OCI-M2 (cell line): ENCODE results near the gene RAB40C.
"Not testable (repeated sequence)": the region's sequence is repeated elsewhere in the genome, so short reads cannot be mapped to it uniquely, and the experiment has no call there.

Experiments used
- DNase-seq: peaks from one replicate; lab custom pipeline; 2025; ENCODE audit not compliant: unreplicated experiment; lab: John Stamatoyannopoulos, UW

Gene RAB40C

DNA sequence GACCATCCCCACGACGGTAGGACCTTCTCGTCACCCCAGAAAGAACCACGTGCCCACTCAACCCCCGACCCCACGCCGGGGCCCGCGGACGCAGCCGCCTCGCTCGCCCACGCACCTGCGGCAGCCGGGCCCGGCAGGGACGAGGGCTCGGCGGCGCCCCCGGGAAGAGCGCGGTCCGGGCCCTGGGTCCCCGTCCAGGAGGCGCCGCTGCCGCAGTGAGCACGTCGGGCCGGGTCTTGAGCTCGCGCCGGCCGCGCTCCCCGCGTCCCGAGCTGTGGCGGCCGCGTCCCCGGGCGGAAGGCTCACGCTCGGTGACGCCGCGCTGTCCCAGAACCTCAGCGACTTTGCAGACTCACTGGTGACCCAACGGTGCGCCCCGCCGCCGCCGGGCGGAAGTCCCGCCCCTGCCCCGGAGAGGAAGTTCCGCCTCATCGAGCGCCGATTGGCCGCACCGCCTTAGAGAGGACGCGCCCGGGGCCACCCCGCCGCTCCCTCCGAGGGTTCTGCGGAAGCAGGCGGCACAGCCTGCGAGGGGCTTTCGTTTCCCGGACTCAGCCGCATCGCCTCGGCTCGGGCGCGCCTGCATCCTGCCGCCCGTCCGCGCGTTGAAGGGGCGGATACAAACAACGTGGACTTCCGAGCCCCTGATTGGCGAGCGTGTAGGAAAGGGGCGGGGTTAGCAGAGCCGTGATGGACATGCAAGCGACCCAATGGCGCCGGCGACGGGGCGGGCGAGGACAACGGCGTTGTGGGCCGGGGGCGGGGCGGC is 793 bp upstream of the RAB40C start:
- DNase-seq = no peak

- no peak for DNase-seq
Observed at GRCh38 chr16:590188-590814, 435 bp downstream of the RAB40C start.

DNA sequence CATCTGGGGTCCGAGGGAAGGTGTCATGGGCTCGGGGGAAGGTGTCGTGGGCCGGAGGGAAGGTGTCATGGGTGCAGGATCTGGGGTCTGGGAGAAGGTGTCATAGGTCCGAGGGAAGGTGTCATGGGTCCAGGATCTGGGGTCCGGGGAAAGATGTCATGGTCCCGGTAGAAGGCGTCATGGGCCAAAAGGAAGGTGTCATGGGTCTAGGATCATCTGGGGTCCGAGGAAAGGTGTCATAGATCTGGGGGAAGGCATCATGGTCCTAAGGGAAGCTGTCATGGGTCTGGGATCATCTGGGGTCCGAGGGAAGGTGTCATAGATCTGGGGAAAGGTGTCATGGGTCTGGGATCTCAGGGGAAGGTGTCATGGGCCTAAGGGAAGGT is 942 bp downstream of the RAB40C start:
- no peak for DNase-seq

DNA sequence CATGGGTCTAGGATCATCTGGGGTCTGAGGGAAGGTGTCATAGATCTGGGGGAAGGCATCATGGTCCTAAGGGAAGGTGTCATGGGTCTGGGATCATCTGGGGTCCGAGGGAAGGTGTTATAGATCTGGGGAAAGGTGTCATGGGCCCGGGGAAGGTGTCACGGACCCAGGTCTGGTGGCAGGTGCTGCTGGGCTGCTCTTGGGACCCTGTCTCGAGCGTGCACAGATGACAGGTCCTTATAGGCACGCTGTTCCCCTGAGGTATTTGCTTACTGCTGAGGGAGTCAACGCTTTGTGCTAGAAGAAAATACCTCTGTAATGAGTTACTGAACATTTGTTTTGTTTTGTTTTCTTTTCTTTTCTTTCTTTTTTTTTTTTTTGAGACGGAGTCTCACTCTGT is 1.4 kb downstream of the RAB40C start:
- DNase-seq = no peak

- no peak for DNase-seq
Observed at GRCh38 chr16:591892-592517, 2.1 kb downstream of the RAB40C start.

DNA sequence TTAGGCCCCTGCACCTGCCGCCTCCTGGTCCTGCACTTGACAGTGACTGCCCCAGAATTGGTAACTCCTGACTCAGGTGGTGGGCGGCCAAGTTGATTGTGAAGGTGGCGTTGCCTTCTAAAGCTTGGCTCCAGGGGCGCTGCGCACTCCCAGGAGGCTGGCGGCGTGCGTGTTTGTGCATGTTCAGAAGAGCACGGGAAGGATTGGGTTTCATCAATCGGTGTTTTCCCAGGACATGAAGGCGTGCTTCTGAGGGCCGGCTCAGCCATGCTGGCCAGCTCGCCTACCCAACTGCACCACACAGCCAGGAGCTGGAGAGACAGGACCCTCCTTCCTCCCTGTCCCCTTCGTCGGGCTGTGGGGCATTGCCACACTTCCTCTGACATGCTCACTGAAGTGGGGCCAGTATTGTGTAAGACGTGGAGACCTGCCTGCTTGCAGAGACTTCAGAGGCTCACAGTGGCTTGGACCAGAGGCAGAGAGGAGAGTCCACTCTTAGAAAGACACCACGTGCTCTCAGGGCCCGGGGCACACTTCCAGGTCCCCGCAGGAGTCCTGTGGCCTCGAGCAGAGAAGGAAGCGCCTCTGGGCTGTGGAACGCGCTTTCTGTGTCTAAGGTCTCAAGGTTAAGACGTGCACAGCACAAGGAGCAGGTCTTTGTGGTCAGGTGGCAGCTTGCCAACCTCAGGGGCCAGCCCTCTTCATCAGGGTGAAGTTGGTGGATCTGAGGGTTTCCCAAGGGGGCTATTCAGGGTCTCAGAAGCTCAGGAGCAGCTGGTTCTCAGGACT is 2.8 kb downstream of the RAB40C start:
- no peak for DNase-seq

- DNase-seq = no peak
Observed at GRCh38 chr16:593406-593805, 3.5 kb downstream of the RAB40C start.

DNA sequence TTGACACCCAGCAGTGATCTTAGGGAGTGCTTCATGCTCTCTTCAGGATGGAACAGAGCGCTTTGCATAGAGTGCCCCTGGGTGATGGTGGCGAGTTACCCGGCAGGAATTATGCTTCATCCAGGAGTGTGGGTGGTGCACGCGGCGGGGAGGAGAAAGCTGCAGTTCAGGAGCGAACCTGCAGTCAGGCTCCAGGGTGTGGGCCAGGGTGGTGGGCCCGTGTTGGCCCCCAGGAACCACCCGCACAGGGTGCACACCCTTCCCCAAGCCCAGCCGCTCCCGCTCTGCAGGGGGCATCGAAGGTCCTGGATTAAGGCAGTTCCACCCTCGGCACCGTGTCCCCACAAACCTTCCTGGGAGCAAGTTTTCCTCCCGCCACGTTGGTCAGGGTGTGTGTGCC is 3.9 kb downstream of the RAB40C start:
- no peak for DNase-seq

- DNase-seq = no peak
Observed at GRCh38 chr16:595094-595528, 5.2 kb downstream of the RAB40C start.

DNA sequence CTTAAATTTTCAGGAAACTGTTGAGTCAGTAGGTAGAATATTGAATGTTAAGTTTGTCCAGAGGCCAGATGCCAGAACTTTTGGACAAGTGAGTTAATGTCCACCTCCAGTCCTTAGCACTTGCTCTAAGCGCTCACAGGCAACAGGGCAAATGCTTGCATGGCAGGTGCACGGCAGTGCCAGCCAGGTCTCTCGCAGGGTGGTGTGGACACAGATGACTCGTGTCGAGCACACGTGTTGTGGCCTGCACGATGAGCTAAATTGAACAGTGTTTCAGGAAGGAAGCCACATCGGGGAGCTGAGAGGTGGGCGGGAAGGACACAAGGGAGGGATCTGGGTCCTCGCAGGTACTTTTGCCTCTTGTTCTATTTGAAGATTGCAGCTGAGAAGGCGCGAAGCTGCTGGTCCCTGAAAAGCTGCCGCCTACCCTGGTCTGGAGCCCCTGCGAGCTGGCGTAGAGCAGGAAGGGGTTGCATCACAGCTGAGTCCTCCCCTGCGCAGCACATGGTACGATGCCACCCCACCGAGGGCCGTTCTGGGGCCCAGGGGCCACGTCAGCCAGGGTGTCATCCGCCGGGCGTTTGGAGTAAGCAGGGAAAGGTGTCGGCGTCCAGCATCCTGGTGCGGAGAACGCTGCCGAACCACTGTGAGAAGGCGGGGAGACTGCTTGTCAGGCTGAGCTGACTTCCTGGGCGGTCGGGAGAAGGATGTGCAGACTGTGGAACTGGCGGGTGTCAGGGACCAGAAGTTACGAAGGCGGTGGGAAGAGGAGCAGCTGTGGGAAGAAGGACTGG is 6.3 kb downstream of the RAB40C start:
- no peak for DNase-seq

GRCh38 chr16:596736-597060 is 6.8 kb downstream of the RAB40C start:
- no peak for DNase-seq

- not testable (repeated sequence) for DNase-seq
Observed at GRCh38 chr16:597655-598054, 7.8 kb downstream of the RAB40C start.

DNA sequence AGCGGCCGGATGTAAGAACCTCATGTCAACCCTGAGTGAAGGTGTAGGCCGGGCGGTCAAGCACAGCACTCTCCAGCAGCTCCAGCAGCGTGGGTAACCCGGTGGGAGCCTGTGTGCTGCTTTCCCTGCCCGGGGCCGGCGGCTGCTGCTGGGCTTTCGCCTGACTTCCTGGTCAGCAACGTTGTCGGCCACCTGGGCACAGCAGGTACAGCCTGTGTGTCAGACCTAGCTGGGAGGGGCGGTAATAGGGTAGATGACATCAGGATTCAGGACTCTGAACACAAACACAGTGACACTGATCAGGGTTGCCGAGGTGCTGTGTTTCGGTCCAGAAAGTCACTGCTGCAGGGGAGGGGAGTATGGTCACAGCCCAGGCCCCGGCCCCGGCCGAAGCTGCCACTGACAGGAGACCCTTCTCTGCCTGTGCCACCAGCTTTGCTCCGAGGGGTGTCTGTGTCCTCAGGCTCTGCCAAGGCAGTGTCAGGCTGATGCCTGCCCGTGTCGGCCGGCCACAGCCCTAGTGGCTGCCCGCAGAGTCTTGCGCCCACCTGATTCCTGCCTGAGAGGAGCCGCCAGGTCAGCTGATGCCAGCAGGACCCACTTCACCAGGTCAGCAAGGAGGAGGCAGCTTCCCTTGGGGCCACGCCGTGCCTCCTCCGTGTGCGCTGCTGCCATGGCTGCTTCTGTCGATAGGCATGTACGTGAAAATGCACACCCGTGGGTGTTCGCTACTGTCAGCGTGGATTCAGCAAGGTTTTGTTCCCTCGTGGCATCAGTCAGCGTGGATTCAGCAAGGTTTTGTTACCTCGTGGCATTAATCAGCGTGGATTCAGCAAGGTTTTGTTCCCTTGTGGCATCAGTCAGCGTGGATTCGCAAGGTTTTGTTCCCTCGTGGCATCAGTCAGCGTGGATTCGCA is 9.2 kb downstream of the RAB40C start:
- DNase-seq = no peak

- DNase-seq = no peak
Observed at GRCh38 chr16:600781-601180, 10.9 kb downstream of the RAB40C start.

DNA sequence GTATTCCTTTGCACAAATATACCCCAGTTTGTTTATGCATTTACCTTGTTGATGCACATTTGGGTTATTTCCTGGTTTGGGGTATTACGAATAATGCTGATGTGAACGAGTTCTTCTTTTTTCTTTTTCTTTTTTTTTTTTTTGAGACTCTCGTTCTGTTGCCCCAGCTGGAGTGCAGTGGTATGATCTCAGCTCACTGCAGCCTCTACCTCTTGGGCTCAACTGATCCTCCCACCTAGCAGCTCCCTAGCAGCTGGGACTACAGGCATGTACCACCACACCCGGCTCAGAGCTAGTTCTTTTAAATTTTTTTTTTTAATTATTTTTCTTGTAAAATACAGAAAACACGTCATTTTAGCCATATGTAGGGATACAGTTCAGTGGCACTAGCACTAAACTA is 14.1 kb downstream of the RAB40C start:
- DNase-seq = no peak

GRCh38 chr16:606656-607307 is 16.9 kb downstream of the RAB40C start:
- DNase-seq = no peak

GRCh38 chr16:608019-608418 is 18.2 kb downstream of the RAB40C start:
- DNase-seq = no peak

DNA sequence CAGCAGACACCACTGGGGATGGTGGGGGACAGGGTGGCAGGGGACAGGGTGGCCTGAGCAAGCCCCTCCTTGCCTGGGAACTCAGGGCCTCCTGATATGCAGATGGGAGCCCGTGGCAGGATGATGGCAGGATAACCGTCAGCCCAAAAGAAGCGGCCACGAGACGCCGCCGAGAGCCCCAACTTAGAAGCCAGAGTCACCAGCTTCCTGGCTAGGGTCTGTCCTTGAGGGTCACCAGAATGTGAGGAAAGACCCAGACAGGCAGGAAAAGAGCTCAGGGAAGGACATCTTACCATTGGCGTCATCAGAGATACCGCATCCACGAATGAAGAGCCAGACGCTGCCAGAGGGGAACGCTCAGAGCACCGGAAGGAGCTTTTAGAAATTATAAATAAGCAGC is 19.4 kb downstream of the RAB40C start:
- no peak for DNase-seq

DNA sequence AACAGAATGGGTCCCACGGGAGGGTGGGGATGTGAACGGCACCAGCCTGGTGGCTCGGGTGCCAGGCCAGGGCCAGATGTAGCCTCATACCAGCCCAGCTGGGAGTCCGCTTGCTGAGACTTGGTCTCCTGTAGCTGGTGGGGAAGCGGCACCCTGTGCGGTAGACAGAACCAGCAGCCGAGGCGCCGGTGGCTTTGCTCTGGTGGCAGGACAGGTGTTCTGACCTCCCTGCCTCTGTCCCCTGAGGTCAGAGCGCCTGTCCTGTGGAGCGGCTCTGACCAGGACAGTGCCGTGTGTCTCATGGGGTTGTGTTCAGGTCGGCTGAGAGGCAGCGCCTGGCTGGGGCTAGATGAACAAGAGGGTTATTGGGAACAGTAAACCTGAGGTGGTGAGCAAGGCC is 20.1 kb downstream of the RAB40C start:
- DNase-seq = no peak
